Gastroesophageal sphincter (tissue), 4 donors: Measurements from ENCODE around the gene RAD51B. TPM values are rescaled to one million over a fixed set of nuclear protein-coding genes. Genes with fewer than 3 reads are reported as not detected.

Experiments
- ATAC-seq: fragments of 150-250 bp; one replicate; pipeline ENCODE4 v1.9.1; 2016; ENCODE audit warnings: mild to moderate bottlenecking, moderate library complexity
- H3K27ac ChIP-seq, 4 donors: fragments of 200-600 bp; sonication (generic) in 3 of 4; 1 replicate in 3 of 4; 2 replicates in 1 of 4; pipeline ENCODE4 v1.5.1; 2016 to 2019
- H3K27me3 ChIP-seq: fragments of 200-600 bp; sonication (generic); one replicate; pipeline ENCODE4 v1.5.1; 2019
- H3K36me3 ChIP-seq, 2 donors: fragments of 200-600 bp; sonication (generic); one replicate each; pipeline ENCODE4 v1.5.1; 2019; ENCODE audit warnings: control low read depth in 1 of 2
- H3K4me1 ChIP-seq, 3 donors: fragments of 200-600 bp; sonication (generic); 1 replicate in 2 of 3; 2 replicates in 1 of 3; pipeline ENCODE4 v1.5.1; 2016 to 2019; ENCODE audit warnings: control low read depth in 2 of 3
- H3K4me3 ChIP-seq, 2 donors: fragments of 200-600 bp; sonication (generic); one replicate each; pipeline ENCODE4 v1.5.1; 2019; ENCODE audit warnings: mild to moderate bottlenecking in 1 of 2, moderate library complexity in 1 of 2
- H3K9me3 ChIP-seq, 3 donors: fragments of 200-600 bp; sonication (generic); one replicate each; pipeline ENCODE4 v1.5.1; 2017 to 2019; ENCODE audit warnings: control low read depth in 2 of 3
- CTCF ChIP-seq, 4 experiments: fragments of 200-600 bp in 2 of 4; fragments of 450-650 bp in 2 of 4; sonication (generic) in 1 of 4; IDR thresholded peaks; one replicate each; pipeline ENCODE4 v1.5.1; 2017 to 2019; ENCODE audit warnings: antibody characterized with exemption in 4 of 4, mild to moderate bottlenecking in 2 of 4, moderate library complexity in 2 of 4
- EP300 ChIP-seq: sonication (generic); formaldehyde crosslinking; IDR thresholded peaks from one replicate; pipeline ENCODE4 v1.6.1; 2017; ENCODE audit warnings: antibody characterized with exemption, mild to moderate bottlenecking
- POLR2A ChIP-seq, 2 donors: fragments of 450-650 bp; IDR thresholded peaks; one replicate each; pipeline ENCODE4 v1.6.1; 2017; ENCODE audit warnings: antibody characterized with exemption in 2 of 2, mild to moderate bottlenecking in 2 of 2, moderate library complexity in 1 of 2
- POLR2AphosphoS5 ChIP-seq: sonication (generic); formaldehyde crosslinking; IDR thresholded peaks from one replicate; pipeline ENCODE4 v1.6.1; 2017; ENCODE audit warnings: antibody characterized with exemption
- WGBS, 2 donors: methylation state at CpG; one replicate each; pipeline ENCODE4 v1.1.5; 2018; ENCODE audit warnings: low coverage in 1 of 2; 5-methylcytosine and 5-hydroxymethylcytosine counted together
- total RNA-seq, 4 donors: library from RNA; depleted of rRNA; stranded (reverse); fragments of >200 nt; gene quantifications; one replicate each; pipeline ENCODE4 v1.1.0, GENCODE V29; 2016

The RAD51B gene
- total RNA-seq, 4 donors from 2014 or later: 5.1 to 7.0 (median 6.0) TPM

GRCh38 chr14:67917006-67917405, 97.4 kb downstream of the RAD51B start:
- no peaks in the 10 kb centered on the region for H3K36me3 ChIP-seq
- H3K27me3 ChIP-seq: no peaks in the 10 kb centered on the region
- H3K9me3 ChIP-seq: no peaks in the 10 kb centered on the region
- TF ChIP-seq EP300 (no peak), POLR2AphosphoS5 (no peak), CTCF (IDR thresholded peaks at IDR 0.05) (no peak), POLR2A (IDR thresholded peaks at IDR 0.05) (no peak)
- no peak for ATAC-seq
- no peak overlapping the region for H3K27ac ChIP-seq
- H3K4me3 ChIP-seq: no peak overlapping the region
- peaks cover 0 to 12% (median 3%) of the 10 kb centered on the region in 3 donors for H3K4me1 ChIP-seq
- 75 to 90% methylated on average over 4 to 6 of the region's 6 CpGs for WGBS, 2 donors

GRCh38 chr14:67918838-67919237, 99.3 kb downstream of the RAD51B start:
- Histone ChIP-seq H3K27ac (peak overlapping the region in 2 of 4 donors; percentile 16 to 38), H3K4me1 (peaks cover 0 to 12% (median 3%) of the 10 kb centered on the region in 3 donors), H3K9me3 (no peaks in the 10 kb centered on the region), H3K4me3 (no peak overlapping the region), H3K27me3 (no peaks in the 10 kb centered on the region), H3K36me3 (no peaks in the 10 kb centered on the region)
- TF ChIP-seq CTCF (IDR thresholded peaks at IDR 0.05) (no peak), POLR2A (IDR thresholded peaks at IDR 0.05) (no peak), POLR2AphosphoS5 (no peak), EP300 (no peak)
- no peak for ATAC-seq

- WGBS, 2 donors: 15 to 24% methylated on average over 4 to 7 of the region's 7 CpGs
- H3K4me3 ChIP-seq: no peak overlapping the region
- H3K27ac ChIP-seq: peak overlapping the region in 2 of 4 donors; percentile 16 to 38
- no peaks in the 10 kb centered on the region for H3K36me3 ChIP-seq
- H3K4me1 ChIP-seq: peaks cover 0 to 12% (median 3%) of the 10 kb centered on the region in 3 donors
- H3K9me3 ChIP-seq: no peaks in the 10 kb centered on the region
- TF ChIP-seq CTCF (IDR thresholded peaks at IDR 0.05) (no peak), EP300 (no peak), POLR2A (IDR thresholded peaks at IDR 0.05) (no peak), POLR2AphosphoS5 (no peak)
- no peak for ATAC-seq
- no peaks in the 10 kb centered on the region for H3K27me3 ChIP-seq
Measured at GRCh38 chr14:67919259-67920032, 99.9 kb downstream of the RAD51B start.

- no peak overlapping the region for H3K4me3 ChIP-seq
- H3K9me3 ChIP-seq: peaks cover 0 to 23% (median 0%) of the 10 kb centered on the region in 3 donors
- no peaks in the 10 kb centered on the region for H3K27me3 ChIP-seq
- TF ChIP-seq POLR2AphosphoS5: no peak
- no peak for TF ChIP-seq POLR2A (IDR thresholded peaks at IDR 0.05)
- TF ChIP-seq EP300: no peak
- no CpG with 5 or more reads among the region's 3 CpGs for WGBS, 2 donors
- H3K36me3 ChIP-seq: no peaks in the 10 kb centered on the region
- no peak for ATAC-seq
- no peak overlapping the region for H3K27ac ChIP-seq
- no peaks in the 10 kb centered on the region for H3K4me1 ChIP-seq
Measured at GRCh38 chr14:67926821-67927220, 107.2 kb downstream of the RAD51B start.

- 89 to 94% methylated on average over 4 of the region's 4 CpGs for WGBS, 2 donors
- Histone ChIP-seq H3K9me3 (peaks cover 0 to 23% (median 0%) of the 10 kb centered on the region in 3 donors), H3K4me3 (no peak overlapping the region), H3K27me3 (no peaks in the 10 kb centered on the region), H3K27ac (no peak overlapping the region), H3K4me1 (no peaks in the 10 kb centered on the region), H3K36me3 (no peaks in the 10 kb centered on the region)
- no peak for ATAC-seq
- no peak for TF ChIP-seq POLR2A (IDR thresholded peaks at IDR 0.05)
- no peak for TF ChIP-seq EP300
- TF ChIP-seq CTCF (IDR thresholded peaks at IDR 0.05): no peak
- no peak for TF ChIP-seq POLR2AphosphoS5
Measured at GRCh38 chr14:67927244-67927643, 107.7 kb downstream of the RAD51B start.
